Spleen (tissue), 7 donors: ENCODE data around the gene PAX3.

Experiments used
- POLR2A ChIP-seq, 3 donors: fragments of 450-650 bp; IDR thresholded peaks; one replicate each; pipeline ENCODE4 v1.5.1; 2017; ENCODE audit warnings: antibody characterized with exemption in 3 of 3, mild to moderate bottlenecking in 1 of 3
- TF ChIP-seq, protein P1 (sequence below), 11 experiments: fragments of 200-600 bp in 7 of 11; fragments of 450-650 bp in 4 of 11; sonication (generic) in 4 of 11; IDR thresholded peaks in 8 of 11; conservative IDR thresholded peaks in 3 of 11; 1 replicate in 7 of 11; 2 replicates in 4 of 11; pipeline versions ENCODE4 v1.4.0 to v1.8.0; 2016 to 2021; ENCODE audit warnings: antibody characterized with exemption in 11 of 11, inconsistent platforms in 4 of 11, mild to moderate bottlenecking in 1 of 11
- donor health status: DM: no; HTN: no; CAD: no; lungs with moderate emphysema.
- donor health status: DM: no; HTN: no; CAD: no.
- donor health status: DM: no; HTN: no; CAD: no.

DNA sequence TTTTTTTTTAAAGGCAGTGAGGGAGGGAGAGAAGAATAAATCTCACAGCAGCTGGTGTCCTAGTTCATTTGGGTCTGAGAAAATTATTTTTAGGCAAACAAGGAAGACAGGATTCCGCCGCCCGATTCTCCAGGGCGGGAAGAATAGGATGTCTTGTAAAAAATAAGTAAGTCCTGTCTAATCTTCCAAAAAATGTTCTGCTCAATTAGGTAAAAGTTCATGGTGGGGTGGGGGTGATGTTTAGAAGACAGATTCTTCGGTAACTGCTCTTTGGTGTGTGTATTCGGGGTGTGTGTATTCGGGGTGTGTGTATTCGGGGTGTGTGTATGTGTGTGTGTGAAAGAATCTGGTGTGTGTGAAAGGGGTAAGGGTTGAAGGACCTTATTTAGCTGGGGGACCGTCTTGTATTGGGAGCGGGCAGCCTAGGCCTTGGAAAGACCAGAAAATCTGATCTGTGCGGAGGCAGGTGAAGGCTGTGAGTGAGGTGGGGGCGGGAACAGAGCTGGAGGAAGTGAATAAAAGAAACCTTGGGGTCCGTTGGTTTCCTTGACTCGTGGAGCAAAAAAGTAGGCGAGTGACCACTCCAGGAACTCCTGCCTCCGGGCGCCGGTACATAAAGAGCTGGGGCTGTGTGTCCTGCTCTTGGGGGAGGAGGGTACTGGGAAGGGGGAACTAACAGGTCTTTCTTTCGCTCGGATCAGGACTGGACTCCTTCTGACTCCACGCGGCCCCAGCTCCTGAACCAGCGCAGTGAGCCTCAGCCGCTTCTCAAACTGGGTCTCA, 4.4 kb upstream of the PAX3 start:
- TF ChIP-seq, protein P1, sequence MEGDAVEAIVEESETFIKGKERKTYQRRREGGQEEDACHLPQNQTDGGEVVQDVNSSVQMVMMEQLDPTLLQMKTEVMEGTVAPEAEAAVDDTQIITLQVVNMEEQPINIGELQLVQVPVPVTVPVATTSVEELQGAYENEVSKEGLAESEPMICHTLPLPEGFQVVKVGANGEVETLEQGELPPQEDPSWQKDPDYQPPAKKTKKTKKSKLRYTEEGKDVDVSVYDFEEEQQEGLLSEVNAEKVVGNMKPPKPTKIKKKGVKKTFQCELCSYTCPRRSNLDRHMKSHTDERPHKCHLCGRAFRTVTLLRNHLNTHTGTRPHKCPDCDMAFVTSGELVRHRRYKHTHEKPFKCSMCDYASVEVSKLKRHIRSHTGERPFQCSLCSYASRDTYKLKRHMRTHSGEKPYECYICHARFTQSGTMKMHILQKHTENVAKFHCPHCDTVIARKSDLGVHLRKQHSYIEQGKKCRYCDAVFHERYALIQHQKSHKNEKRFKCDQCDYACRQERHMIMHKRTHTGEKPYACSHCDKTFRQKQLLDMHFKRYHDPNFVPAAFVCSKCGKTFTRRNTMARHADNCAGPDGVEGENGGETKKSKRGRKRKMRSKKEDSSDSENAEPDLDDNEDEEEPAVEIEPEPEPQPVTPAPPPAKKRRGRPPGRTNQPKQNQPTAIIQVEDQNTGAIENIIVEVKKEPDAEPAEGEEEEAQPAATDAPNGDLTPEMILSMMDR (IDR thresholded peaks at IDR 0.05 in 8 of 11, conservative IDR thresholded peaks at IDR 0.05 in 3 of 11), result no peak
- TF ChIP-seq POLR2A (IDR thresholded peaks at IDR 0.05), result no peak
